ENCODE measurements around the gene ABCD3. TPM values are rescaled to one million over a fixed set of nuclear protein-coding genes. Genes with fewer than 3 reads are reported as not detected.

Gene ABCD3
- total RNA-seq, 1 donor from 2014 or later = 38.4 TPM

- TF ChIP-seq CTCF (IDR thresholded peaks at IDR 0.05; ENCODE audit: insufficient read depth, low read depth, low read length) (no peak), EZH2 (IDR thresholded peaks at IDR 0.05; ENCODE audit: insufficient read depth, low read length) (no peak)
- no peaks in the 10 kb centered on the region for H3K9me3 ChIP-seq (ENCODE audit: insufficient read depth, low read depth, low read length)
- H3K36me3 Mint-ChIP-seq (ENCODE audit: low read depth, unreplicated experiment) = peaks cover 7% of the 10 kb centered on the region
- DNase-seq (ENCODE audit: low read depth) = no peak
- no peak overlapping the region for H3K27ac Mint-ChIP-seq (ENCODE audit: unreplicated experiment)
- H3K4me1 ChIP-seq (ENCODE audit: insufficient read depth, low read length) = peaks cover 5% of the 10 kb centered on the region
- no peaks in the 10 kb centered on the region for H3K27me3 ChIP-seq (ENCODE audit: insufficient read depth, low read length)
- no peak overlapping the region for H3K4me3 ChIP-seq (ENCODE audit: insufficient read depth, low read depth, low read length)
- peaks cover 17% of the 10 kb centered on the region for H3K36me3 ChIP-seq (ENCODE audit: insufficient read depth, low read length)
- H3K4me1 Mint-ChIP-seq (ENCODE audit: low read depth, unreplicated experiment) = peaks cover 22% of the 10 kb centered on the region
- H3K27me3 Mint-ChIP-seq (ENCODE audit: low read depth, unreplicated experiment) = no peaks in the 10 kb centered on the region
- FAIRE-seq = peak; percentile 66
- H3K9me3 Mint-ChIP-seq (ENCODE audit: unreplicated experiment) = peaks cover 2% of the 10 kb centered on the region
- peaks cover 8% of the 10 kb centered on the region for H4K20me1 ChIP-seq (ENCODE audit: insufficient read depth, low read length)
- no peak overlapping the region for H3K4me2 ChIP-seq (ENCODE audit: low read length)
- no peak overlapping the region for H3K4me3 Mint-ChIP-seq (ENCODE audit: unreplicated experiment)
- H3K9ac ChIP-seq (ENCODE audit: low read length) = no peak overlapping the region
- H2AFZ ChIP-seq (ENCODE audit: low read depth, low read length) = no peak overlapping the region
- no peak overlapping the region for H3K27ac ChIP-seq (ENCODE audit: low read depth, low read length)
- no peaks in the 10 kb centered on the region for H3K79me2 ChIP-seq (ENCODE audit: insufficient read depth, low read length)
These were observed 108.2 kb downstream of the ABCD3 start for GRCh38 chr1:94526152-94526980.

- H3K27me3 ChIP-seq (ENCODE audit: insufficient read depth, low read length) = no peaks in the 10 kb centered on the region
- TF ChIP-seq EZH2 (IDR thresholded peaks at IDR 0.05; ENCODE audit: insufficient read depth, low read length) (no peak), CTCF (IDR thresholded peaks at IDR 0.05; ENCODE audit: insufficient read depth, low read depth, low read length) (no peak)
- peak; percentile 61 for DNase-seq (ENCODE audit: low read depth)
- H3K79me2 ChIP-seq (ENCODE audit: insufficient read depth, low read length) = no peaks in the 10 kb centered on the region
- Mint-ChIP-seq H3K27me3 (ENCODE audit: low read depth, unreplicated experiment) (no peaks in the 10 kb centered on the region), H3K4me3 (ENCODE audit: unreplicated experiment) (no peak overlapping the region), H3K36me3 (ENCODE audit: low read depth, unreplicated experiment) (peaks cover 12% of the 10 kb centered on the region), H3K9me3 (ENCODE audit: unreplicated experiment) (peaks cover 2% of the 10 kb centered on the region), H3K4me1 (ENCODE audit: low read depth, unreplicated experiment) (peaks cover 17% of the 10 kb centered on the region), H3K27ac (ENCODE audit: unreplicated experiment) (no peak overlapping the region)
- H2AFZ ChIP-seq (ENCODE audit: low read depth, low read length) = no peak overlapping the region
- peaks cover 5% of the 10 kb centered on the region for H3K4me1 ChIP-seq (ENCODE audit: insufficient read depth, low read length)
- H3K9ac ChIP-seq (ENCODE audit: low read length) = no peak overlapping the region
- peaks cover 29% of the 10 kb centered on the region for H3K36me3 ChIP-seq (ENCODE audit: insufficient read depth, low read length)
- no peak overlapping the region for H3K4me3 ChIP-seq (ENCODE audit: insufficient read depth, low read depth, low read length)
- no peak overlapping the region for H3K27ac ChIP-seq (ENCODE audit: low read depth, low read length)
- no peak overlapping the region for H3K4me2 ChIP-seq (ENCODE audit: low read length)
- H4K20me1 ChIP-seq (ENCODE audit: insufficient read depth, low read length) = peaks cover 20% of the 10 kb centered on the region
- no peak for FAIRE-seq
- H3K9me3 ChIP-seq (ENCODE audit: insufficient read depth, low read depth, low read length) = no peaks in the 10 kb centered on the region
These were observed 109.3 kb downstream of the ABCD3 start for GRCh38 chr1:94527447-94528031.

- Histone ChIP-seq H3K36me3 (ENCODE audit: insufficient read depth, low read length) (peaks cover 37% of the 10 kb centered on the region), H3K4me3 (ENCODE audit: insufficient read depth, low read depth, low read length) (no peak overlapping the region), H2AFZ (ENCODE audit: low read depth, low read length) (no peak overlapping the region), H3K27me3 (ENCODE audit: insufficient read depth, low read length) (no peaks in the 10 kb centered on the region), H3K79me2 (ENCODE audit: insufficient read depth, low read length) (no peaks in the 10 kb centered on the region), H3K27ac (ENCODE audit: low read depth, low read length) (no peak overlapping the region), H3K9me3 (ENCODE audit: insufficient read depth, low read depth, low read length) (no peaks in the 10 kb centered on the region), H3K4me1 (ENCODE audit: insufficient read depth, low read length) (peaks cover 5% of the 10 kb centered on the region), H3K4me2 (ENCODE audit: low read length) (no peak overlapping the region), H3K9ac (ENCODE audit: low read length) (no peak overlapping the region), H4K20me1 (ENCODE audit: insufficient read depth, low read length) (peaks cover 23% of the 10 kb centered on the region)
- H3K9me3 Mint-ChIP-seq (ENCODE audit: unreplicated experiment) = peaks cover 2% of the 10 kb centered on the region
- FAIRE-seq = no peak
- no peak overlapping the region for H3K4me3 Mint-ChIP-seq (ENCODE audit: unreplicated experiment)
- TF ChIP-seq CTCF (IDR thresholded peaks at IDR 0.05; ENCODE audit: insufficient read depth, low read depth, low read length) (no peak), EZH2 (IDR thresholded peaks at IDR 0.05; ENCODE audit: insufficient read depth, low read length) (no peak)
- peaks cover 17% of the 10 kb centered on the region for H3K4me1 Mint-ChIP-seq (ENCODE audit: low read depth, unreplicated experiment)
- peaks cover 12% of the 10 kb centered on the region for H3K36me3 Mint-ChIP-seq (ENCODE audit: low read depth, unreplicated experiment)
- no peak for DNase-seq (ENCODE audit: low read depth)
- H3K27me3 Mint-ChIP-seq (ENCODE audit: low read depth, unreplicated experiment) = no peaks in the 10 kb centered on the region
- H3K27ac Mint-ChIP-seq (ENCODE audit: unreplicated experiment) = no peak overlapping the region
These were observed 110.1 kb downstream of the ABCD3 start for GRCh38 chr1:94528299-94528698.

Measured in astrocyte (in vitro differentiated cells and primary cell).